Keratinocyte (primary cell): ENCODE results near the gene SHLD2.
"Not testable (repeated sequence)": the region's sequence is repeated elsewhere in the genome, so short reads cannot be mapped to it uniquely, and the experiment has no call there.

ENCODE experiments used
- EZH2 ChIP-seq: IDR thresholded peaks from one replicate; pipeline ENCODE4 v1.6.1; 2012; ENCODE audit warnings: inconsistent platforms, mild to moderate bottlenecking, low read length, moderate library complexity
- TF ChIP-seq, protein P1 (sequence below), 3 experiments: IDR thresholded peaks in 1 of 3; conservative IDR thresholded peaks in 1 of 3; optimal IDR thresholded peaks in 1 of 3; 2 replicates in 2 of 3; 3 replicates in 1 of 3; pipeline versions ENCODE3 to v1.5.1; 2011; ENCODE audit warnings: low read length in 3 of 3, mild to moderate bottlenecking in 3 of 3, moderate library complexity in 2 of 3, control low read depth in 1 of 3, inconsistent platforms in 1 of 3; ENCODE audit not compliant: insufficient read depth in 2 of 3; ENCODE audit errors: extremely low read depth in 1 of 3

DNA sequence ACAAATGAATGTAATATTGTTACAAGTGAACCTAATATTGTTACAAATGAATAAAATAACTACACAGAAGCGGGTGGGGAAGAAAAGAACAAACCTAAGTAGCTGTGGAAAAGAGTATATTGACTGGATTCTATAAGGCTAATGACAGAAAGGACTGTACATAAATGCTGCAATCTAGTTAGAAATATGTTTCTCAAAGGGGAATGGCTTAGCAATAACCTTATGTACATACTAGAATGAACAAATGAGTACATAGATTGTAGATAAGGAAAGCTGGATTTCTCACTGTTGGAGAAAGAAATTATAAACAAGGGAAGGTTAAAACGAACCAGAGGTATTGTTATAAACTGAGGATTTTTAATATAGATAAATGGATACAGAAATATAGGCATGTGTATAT lies 68.4 kb downstream of the SHLD2 start:
- TF ChIP-seq EZH2, result not testable (repeated sequence)
- TF ChIP-seq, protein P1, sequence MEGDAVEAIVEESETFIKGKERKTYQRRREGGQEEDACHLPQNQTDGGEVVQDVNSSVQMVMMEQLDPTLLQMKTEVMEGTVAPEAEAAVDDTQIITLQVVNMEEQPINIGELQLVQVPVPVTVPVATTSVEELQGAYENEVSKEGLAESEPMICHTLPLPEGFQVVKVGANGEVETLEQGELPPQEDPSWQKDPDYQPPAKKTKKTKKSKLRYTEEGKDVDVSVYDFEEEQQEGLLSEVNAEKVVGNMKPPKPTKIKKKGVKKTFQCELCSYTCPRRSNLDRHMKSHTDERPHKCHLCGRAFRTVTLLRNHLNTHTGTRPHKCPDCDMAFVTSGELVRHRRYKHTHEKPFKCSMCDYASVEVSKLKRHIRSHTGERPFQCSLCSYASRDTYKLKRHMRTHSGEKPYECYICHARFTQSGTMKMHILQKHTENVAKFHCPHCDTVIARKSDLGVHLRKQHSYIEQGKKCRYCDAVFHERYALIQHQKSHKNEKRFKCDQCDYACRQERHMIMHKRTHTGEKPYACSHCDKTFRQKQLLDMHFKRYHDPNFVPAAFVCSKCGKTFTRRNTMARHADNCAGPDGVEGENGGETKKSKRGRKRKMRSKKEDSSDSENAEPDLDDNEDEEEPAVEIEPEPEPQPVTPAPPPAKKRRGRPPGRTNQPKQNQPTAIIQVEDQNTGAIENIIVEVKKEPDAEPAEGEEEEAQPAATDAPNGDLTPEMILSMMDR (optimal IDR thresholded peaks at IDR 0.05 in 1 of 3, IDR thresholded peaks at IDR 0.05 in 1 of 3, conservative IDR thresholded peaks at IDR 0.05 in 1 of 3; ENCODE audit: extremely low read depth in 1 of 3, insufficient read depth in 2 of 3, low read length in 3 of 3), result not testable (repeated sequence)
